Activated naive CD4-positive, alpha-beta T cell treated with Interleukin-2 at 50 U/mL for 16 hours (primary cell): ENCODE data around the gene SH3TC1.

Source experiments
- DNase-seq: peaks from one replicate; pipeline ENCODE4 v3.0.0-alpha.2; 2020

The SH3TC1 gene

GRCh38 chr4:8217246-8217511 is 18.1 kb downstream of the SH3TC1 start:
- no peak for DNase-seq

DNA sequence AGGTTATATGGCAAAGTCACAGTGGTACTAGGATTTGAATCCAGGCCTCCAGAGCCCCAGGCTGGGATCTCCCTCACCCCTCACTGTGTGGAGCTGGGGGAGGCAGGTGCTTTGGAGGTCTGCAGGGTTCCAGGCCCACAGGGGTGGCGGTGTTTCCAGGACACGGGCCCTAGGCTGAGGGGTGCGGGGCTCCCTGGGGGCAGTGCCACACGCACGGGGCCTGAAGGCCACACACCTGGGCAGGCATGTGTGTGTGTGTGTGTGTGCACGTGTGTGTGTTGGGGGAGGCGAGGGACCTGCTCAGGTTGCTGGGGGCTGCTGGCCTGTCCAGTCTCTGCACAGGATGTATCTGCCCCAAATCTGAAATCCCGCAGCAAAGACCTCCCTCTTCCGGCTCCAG is 18.8 kb downstream of the SH3TC1 start:
- DNase-seq = no peak

GRCh38 chr4:8218371-8219031 is 19.4 kb downstream of the SH3TC1 start:
- no peak for DNase-seq

- no peak for DNase-seq
These were observed 20.1 kb downstream of the SH3TC1 start for GRCh38 chr4:8219236-8219635.

DNA sequence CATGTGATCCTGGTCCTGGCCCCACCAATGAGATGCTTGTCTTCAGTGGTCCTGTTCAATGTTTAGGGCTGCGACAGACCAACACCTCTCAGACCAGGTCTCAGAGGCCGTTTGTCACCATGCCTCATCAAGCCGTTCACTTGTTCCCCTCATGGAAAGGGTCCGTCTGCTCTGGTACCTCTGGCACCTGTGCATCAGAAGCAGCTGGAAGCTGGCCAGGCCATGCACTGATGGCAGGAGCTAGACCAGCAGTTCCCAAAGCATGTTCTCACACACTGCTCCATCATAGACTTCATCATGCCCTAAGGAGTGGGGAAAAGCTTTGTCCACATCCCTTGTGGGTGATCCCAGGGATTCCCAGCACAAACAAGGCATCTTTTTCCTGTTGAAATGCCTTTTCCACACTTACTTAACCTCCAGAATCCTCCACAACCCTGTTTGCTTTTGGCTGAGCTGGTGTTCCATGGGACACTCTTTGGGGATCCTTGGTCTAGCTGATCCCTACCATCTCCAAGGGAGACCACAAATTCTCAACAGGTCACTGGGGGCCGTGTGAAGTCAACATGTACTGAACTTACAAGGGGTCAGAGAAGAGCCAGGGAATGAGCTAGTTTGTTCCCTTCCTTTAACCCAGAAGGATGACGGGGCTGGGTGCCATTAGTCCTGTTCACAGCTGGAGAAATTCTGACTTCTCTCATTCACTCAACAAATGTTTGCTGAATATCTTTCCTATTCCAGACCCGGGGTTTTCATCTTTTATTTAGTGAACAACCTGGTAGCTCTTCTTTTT is 21.8 kb downstream of the SH3TC1 start:
- no peak for DNase-seq

GRCh38 chr4:8221476-8221875 is 22.4 kb downstream of the SH3TC1 start:
- no peak for DNase-seq

DNA sequence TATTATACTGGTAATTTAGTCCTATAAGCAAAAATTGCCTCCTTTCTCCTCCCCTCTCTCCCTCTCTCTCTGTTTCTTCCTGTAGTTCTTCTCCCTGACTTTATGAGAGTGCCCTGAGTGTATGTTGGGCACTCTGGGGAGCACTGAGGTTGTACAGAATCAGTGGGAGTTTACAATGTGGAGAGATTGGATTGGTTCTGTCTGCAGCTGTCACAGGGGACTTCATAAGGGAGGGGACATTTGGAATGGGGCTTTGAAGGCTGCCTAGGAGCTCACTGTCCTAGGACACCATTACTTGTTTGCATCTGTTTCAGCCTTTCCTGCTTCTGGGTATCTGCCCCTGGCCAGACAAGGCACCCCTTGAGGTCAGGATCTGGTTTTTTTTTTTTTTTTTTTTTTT is 22.9 kb downstream of the SH3TC1 start:
- DNase-seq = no peak

GRCh38 chr4:8222609-8223388 is 23.7 kb downstream of the SH3TC1 start:
- no peak for DNase-seq

GRCh38 chr4:8224267-8224974 is 25.3 kb downstream of the SH3TC1 start:
- DNase-seq = no peak

GRCh38 chr4:8224975-8225625 is 26.0 kb downstream of the SH3TC1 start:
- no peak for DNase-seq

DNA sequence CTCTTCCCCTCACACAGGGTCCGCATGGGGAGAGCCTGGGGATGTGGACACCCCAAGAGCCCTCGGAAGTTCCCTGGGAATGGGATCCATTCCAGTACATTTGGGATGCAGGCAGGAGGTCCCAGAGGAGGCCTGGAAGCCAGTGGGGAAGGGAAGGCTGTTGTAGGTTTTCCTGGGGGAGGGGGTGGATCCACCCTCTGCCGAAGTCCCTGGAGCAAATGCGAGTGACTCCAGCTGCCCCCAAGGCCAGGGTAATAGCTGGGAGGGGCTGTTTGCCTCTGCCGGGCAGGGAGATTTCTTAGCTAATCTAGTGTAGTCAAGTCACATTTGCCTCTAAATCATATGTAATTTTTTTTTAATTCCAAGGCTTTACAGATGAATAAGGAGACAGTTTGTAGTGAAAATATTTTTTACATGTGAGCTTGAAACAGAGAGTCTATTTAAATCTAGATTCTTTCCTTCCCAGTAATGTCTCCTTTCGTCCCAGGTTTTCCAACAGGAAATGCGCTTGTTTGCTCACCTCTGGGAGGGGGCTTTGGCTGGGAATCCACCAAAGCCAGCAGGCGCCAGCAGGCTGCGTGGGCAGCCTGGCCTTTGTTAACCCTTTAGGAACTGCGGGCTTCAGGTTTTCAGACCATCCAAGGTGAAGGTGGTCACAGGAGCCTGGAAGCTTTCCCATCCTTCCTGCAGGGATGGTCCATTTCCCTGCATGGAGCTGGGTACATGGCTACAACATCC is 26.8 kb downstream of the SH3TC1 start:
- no peak for DNase-seq

- no peak for DNase-seq
These were observed 28.2 kb downstream of the SH3TC1 start for GRCh38 chr4:8227201-8227770.

DNA sequence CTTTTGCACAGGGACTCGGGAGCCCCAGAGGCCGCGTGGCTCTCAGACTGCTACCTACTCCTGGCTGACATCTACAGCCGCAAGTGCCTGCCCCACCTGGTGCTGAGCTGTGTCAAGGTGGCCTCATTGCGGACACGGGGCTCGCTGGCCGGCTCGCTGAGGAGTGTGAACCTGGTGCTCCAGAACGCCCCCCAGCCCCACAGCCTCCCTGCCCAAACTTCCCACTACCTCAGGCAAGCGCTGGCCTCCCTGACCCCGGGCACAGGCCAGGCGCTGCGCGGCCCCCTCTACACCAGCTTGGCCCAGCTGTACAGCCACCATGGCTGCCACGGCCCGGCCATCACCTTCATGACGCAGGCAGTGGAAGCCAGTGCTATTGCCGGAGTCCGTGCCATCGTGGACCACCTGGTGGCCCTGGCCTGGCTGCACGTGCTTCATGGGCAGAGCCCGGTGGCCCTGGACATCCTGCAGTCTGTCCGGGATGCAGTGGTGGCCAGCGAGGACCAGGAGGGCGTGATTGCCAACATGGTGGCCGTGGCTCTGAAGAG is 28.8 kb downstream of the SH3TC1 start:
- no peak for DNase-seq

DNA sequence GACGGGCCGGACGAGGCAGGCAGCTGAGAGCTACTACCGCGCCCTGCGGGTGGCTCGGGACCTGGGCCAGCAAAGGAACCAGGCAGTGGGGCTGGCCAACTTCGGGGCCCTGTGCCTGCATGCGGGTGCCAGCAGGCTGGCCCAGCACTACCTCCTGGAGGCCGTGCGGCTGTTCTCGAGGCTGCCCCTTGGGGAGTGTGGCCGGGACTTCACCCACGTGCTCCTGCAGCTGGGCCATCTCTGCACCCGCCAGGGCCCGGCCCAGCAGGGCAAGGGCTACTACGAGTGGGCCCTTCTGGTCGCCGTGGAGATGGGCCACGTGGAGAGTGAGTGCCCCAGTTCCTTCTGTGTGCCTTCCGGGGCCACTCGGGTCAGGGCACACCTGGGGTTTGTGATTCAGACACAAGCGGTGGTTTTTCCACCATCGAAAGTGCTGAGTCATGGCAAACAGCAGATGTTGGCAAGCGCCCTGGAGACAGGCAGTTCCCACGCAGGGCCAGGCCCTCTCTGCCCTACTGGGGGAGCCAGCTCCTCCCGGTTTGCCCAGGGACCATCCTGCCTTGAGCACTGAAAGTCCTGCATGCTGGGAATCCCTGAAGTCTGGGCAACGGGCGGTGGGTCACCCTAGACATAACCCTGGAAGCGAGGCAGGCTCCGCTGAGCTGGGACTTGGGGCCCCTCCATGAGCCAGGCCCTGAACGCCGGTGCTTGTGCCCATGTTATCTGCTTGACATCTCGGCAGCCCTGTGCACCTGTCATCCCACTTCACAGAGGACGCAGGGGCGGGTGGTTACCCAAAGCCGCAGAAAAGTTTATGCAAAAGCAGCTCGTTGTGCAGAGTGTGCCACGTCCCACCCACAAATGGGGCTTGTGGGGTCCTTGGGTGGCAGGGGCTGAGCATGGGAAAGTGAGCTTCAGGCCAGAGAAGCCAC is 29.5 kb downstream of the SH3TC1 start:
- DNase-seq = peak; percentile 83

- DNase-seq = peak; percentile 28
These were observed 30.4 kb downstream of the SH3TC1 start for GRCh38 chr4:8229331-8229975.

GRCh38 chr4:8230033-8230432 is 30.9 kb downstream of the SH3TC1 start:
- no peak for DNase-seq

GRCh38 chr4:8230891-8231290 is 31.8 kb downstream of the SH3TC1 start:
- no peak for DNase-seq

DNA sequence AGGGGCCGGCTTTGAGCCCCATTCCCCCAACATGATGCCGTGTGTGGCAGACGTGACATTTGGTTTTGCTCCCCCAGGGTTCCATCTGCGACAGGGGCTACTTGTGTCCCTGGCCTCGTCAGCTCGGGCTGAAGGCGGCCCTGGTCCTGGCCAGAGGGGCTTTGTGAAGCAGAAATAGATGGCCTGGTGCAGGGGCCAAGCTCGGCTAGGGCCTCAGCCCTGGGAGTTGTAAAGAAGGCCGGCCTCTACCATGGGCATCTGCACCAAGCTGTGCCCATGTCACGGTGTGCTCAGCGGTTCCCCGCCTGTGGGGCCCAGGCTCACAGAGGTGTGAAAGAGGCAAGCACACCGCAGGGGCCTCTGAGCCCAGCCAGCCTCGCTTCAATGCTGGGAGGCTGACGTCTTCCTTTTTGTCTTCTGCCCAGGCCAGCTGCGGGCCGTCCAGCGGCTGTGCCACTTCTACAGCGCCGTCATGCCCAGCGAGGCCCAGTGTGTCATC is 32.5 kb downstream of the SH3TC1 start:
- DNase-seq = no peak

- no peak for DNase-seq
These were observed 33.7 kb downstream of the SH3TC1 start for GRCh38 chr4:8232748-8233147.
